CD4-positive, alpha-beta T cell treated with Interleukin-10 for 1 hour (primary cell): ENCODE data around the gene LNX1.

Source experiments
- DNase-seq: peaks from one replicate; pipeline ENCODE4 v3.0.0-alpha.2; 2020

LNX1 gene

DNA sequence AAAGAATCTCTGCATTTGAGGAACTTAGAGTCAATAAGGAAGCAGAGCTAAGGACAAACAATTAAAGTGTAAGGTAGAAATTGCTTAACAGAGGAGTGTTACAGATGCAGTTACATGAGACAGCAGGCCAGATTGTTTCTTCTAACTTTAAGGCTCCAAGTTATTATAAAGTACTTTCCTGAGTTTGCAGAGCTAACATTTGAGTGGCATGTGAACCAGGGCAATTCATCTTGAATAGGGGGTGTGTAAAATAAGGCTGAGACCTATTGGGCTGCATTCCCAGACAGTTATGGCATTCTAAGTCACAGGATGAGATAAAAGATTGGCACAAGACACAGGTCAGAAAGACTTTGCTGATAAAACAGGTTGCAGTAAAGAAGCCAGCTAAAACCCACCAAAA is 7.6 kb upstream of the LNX1 start:
- DNase-seq: no peak

DNA sequence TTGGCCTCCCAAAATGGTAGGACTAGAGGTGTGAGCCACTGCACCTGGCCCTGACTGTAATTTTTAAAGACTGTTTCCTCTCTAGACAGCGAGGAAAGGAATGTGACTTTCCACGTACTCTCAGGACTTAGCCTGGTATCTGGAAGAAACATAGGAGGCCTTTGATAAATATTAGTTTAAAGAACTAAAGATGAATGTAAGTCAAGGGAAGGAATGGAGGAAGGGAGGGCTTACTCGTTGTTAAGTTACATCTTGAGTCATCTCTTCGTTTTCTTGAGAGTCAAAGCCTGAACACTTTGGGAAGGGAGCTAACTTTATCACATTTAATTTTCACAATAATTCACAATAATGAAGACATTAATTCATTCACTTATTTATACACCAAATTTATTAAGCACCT is 7.2 kb upstream of the LNX1 start:
- no peak for DNase-seq

DNA sequence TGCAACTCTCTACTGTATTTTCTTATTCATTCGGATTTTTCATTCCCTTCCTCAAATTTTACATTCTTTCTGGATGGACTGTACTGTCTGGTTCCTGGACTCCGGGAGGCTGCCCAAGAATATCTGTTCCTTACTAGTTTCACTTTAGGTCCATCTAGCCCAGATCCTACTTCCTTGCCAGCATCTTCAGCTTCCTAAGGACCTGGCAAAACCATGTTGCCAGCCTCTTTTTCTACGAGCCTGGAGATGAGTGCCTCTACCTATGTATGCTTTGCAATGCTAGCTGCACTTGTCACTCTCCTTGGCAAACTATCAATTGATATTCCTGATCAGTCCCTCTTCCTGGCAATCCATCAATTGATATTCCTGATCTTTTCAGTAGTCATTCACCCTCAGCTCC is 5.6 kb upstream of the LNX1 start:
- no peak for DNase-seq

DNA sequence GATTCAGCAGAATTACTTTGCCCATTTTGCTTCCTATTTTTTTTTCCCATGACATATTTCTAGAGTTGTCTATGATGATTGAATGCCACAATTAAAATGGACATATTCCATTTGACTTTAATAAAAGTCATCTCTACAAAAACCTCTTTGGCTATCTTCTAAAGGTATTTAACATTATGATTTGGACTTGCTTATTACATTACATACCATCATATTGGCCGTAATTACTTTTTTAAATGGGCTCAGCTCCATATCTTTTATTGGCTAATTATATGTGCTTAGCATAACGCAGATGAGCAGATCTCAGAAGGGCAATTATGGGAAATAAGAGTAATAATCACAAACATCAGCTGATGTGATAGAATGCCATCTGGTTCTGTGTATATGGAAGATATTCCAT is 4.5 kb upstream of the LNX1 start:
- DNase-seq: no peak

- DNase-seq: no peak
Measured at GRCh38 chr4:53595204-53595603, 3.9 kb upstream of the LNX1 start.

GRCh38 chr4:53593765-53594164 is 2.5 kb upstream of the LNX1 start:
- DNase-seq: no peak

DNA sequence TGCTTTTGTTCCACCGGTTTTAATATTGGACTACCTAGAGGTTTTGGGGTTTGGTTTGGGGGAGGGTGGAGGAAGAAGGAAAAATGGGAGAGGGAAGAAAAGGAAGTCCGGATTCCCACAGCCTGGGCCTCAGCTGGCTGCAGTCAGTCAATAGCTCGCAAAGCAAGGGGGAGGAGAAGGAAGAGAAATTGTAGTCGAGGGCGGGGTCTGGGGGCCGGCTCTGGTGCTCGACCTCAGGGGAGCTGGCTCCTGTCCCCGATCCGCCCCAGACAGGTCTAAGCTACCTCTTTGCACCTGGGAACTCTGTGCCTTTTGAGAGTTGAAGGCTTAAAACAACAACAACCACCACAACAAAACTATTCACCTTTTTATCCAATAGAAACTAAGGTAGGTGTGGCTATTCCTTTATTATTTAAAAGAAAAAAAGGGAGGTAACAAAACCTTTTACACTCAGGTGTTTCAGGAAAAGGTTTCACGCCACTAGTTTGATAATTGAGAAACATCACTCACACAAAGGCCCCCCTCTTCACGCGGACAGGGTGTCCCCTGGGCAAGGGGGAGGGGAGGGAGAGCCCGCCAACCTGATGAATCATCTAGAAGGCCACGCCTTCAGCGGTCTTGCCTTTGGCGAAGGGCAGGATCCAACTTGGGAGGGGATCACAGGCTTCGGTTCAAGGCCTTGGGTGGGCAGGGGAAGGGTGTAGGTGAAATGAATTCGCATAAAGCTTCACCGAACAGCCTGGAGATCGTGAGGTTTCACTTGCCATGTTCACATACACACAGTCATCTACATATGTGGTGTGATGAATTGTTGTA is 1.6 kb upstream of the LNX1 start:
- no peak for DNase-seq

GRCh38 chr4:53592122-53592521 is 836 bp upstream of the LNX1 start:
- DNase-seq: no peak

DNA sequence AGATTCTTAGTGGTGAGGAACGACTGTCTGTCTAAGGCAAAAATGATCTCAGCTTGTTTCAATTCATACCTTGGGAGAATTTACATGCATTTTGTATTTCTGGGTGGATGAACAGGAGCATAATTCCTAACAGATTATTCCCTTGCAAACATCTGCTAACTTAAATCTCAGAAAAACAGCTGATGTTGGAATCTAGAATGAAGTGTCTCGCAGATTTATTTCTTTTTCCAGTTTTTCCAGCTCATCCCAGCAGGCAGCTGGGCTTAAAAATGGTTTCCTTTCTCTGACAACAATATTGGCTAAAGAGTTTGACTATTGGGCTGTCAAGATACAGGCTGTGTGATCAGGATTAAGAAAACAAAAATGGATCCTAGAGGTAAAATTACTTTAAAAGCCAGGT is 1.1 kb downstream of the LNX1 start:
- no peak for DNase-seq

DNA sequence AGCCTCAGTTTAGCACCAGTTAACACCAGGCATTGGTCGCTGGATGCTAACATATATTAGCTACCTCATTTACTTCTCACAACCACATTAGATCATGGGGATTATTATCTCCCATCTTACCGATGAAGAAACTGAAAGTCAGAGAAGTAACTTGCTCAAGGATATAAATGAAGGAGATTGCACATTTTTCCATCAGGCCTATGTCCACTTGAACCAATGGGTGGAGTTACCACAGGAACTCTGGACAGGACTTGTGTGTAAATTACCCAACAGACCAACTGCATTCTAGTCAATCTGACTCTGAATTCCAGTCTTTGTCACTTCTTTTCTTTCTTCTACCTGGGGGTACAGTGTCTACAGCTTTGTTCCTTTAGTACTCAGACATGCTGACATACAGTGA is 1.8 kb downstream of the LNX1 start:
- no peak for DNase-seq

DNA sequence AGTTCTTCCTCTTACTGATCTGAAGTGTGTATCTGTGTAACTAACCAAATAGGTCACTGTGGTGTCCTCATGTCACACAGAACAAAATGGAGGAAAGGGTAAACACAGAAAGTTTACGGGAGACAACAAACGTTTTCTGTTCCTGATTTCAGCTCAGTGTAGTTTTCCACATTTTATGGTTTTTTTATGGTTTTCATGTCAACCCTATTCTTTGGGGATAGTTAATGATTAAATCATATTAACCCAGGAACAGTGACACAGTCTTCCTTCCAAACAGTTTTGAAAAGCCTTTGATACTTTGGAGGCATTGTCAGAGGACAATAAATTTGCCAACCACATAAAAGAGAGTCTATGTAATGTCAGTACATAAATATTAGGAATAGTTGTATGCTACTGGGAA is 4.2 kb downstream of the LNX1 start:
- DNase-seq: no peak

DNA sequence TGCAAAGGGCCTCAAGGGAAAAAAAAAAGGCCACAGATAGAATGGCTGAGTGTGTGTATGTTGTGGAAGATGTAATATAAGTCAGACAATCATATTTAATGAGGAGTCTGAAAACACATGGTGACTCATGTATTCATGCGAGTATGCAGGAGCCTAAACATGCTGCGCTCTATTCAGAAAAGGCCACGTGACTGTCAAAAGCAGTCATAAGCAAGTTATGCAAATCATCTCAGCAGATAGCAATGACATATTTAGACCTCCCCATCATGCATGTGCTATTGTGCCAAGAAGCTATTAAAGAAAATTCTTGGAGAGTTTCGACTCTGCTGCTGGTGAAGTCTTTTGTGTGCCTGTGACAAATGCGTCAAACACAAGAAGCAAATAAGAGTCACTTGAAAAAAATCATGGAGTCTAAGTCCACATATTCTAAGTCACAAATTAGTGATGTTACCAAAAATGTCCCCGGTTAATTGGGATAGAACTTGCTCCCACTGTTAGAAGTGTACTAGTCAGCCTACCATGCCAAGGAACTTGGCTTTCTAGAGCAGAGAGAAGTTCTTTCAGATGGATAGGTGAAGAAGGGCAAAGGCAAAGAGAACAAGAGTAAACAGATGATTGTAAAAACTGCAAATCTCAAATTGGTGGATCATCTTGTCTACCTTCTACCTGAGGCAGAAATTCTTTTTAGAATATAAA is 5.0 kb downstream of the LNX1 start:
- DNase-seq: no peak

GRCh38 chr4:53584658-53585057 is 6.6 kb downstream of the LNX1 start:
- DNase-seq: no peak

DNA sequence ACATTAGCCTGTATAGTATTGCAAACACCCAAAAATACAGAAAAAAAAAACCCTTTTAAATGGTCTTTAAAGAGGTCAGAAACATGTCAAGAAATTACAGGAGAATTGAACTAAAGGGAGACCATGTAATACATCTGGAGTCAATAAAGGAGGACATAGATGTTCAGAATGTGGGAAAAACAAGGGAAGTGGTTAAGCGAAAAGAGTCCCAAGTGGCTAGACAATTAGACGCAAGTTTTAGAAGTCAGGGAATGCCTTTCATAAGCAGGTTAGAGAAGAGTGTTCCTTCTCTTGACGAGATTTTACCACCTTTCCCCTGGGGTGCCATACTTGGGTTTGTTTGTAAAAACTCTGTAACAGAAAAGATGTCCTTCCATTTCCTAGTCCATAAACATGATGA is 7.8 kb downstream of the LNX1 start:
- DNase-seq: no peak

DNA sequence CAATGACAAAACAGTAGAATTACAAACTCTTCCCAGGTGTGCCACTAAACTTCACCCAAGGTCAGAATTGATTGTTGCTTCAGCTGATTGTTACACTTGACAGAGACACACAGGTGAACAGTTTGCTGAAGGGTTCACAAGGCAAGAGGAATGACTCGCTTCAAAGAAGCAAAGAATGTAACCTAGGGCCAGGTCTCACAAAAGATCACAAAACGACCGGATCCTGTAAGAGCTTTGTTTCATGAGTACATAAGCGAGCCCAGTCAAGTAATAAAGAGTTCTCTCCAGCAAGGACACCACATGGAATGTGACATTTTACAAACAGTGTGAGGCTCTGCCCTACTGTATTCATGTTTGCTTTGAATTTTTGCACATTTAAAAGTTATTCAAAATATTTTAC is 9.1 kb downstream of the LNX1 start:
- no peak for DNase-seq

DNA sequence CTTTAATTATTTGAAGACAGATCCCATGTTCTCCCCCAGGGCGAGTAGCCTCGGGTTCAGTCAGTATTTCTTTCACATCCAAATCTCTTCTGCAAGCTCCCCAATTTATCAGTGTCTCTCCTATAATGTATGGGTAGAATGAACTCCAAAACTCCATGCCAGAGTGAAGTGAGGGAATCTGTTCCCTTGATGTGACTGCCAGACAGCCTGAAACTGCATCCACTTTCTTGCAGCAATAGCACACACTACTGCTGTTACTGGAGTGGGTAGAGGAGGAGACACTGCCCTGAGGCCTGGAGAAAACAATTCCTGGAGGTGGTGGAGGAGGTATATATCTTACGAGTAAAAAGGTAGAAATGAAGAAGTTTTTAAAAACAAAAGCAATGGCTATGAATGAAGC is 11.0 kb downstream of the LNX1 start:
- DNase-seq: no peak

DNA sequence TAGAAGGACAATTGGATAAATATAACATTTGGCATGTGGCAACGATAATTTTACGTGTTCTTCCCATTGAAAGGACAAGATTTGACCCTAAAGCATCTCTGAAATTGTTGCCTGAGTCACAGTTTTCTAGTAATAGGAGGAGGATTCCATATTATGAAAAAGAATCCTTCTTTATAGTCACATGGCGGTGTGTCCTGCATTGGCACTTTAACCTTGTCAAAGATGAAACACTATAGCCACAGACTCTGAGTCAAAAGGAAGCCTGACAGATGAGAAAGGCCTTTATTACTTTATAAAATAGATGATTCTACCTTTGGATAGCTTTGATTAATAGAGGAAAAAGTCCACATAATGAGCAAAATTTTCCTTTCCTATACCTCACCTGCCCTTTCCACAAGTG is 11.5 kb downstream of the LNX1 start:
- no peak for DNase-seq

DNA sequence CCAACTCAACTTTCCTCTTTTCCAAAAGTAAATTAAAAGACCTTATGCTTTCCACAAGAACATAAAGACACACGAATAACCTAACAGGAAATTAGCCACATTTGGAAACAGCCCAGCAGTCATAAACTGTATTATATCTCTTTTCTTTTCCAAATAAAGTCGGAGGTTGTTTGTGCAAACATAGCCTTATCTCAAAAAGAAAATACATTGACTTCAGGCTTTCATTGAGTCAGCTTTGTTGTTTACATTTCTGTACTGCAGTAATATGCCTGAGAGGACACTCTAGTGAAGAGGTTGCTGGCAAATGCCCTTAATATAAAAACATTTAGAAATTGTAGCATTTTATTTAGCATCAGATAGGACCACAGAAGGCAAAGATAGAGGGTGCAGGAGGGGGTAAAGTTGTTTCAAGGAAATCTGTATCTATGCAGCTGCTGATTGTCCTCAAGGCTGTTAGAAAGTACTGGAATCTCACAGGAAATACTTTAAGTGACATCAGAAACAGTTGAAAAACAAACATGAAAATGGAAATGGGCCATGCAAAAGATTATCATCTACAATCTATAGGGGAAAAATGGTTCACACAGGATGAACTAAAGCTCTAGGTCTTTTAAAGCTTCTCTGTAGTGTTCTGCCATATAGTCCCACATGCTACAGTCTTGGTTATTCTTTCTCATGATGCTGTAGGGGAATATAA is 14.5 kb downstream of the LNX1 start:
- no peak for DNase-seq

GRCh38 chr4:53576071-53576617 is 15.1 kb downstream of the LNX1 start:
- no peak for DNase-seq

GRCh38 chr4:53575552-53575951 is 15.7 kb downstream of the LNX1 start:
- DNase-seq: no peak

DNA sequence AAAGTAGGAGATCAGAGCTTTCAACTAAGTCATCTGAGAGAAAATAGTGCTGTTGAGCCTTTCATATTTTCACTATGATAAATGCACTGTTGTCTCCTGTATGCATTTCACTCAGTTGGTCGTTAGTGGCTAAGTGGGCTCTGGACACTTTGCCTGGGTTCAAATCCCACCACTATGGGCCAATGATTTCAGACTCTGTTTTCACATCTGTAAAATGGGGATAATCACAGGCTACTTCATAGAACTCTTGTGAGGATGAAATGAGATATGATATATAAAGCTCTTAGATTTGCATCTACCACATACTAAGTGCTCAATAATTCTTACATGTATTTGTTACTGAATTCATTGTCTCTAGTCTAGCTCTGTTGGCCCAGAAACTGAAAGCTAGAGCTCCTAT is 16.8 kb downstream of the LNX1 start:
- no peak for DNase-seq

GRCh38 chr4:53573696-53574095 is 17.6 kb downstream of the LNX1 start:
- no peak for DNase-seq

- no peak for DNase-seq
Measured at GRCh38 chr4:53572600-53572994, 18.7 kb downstream of the LNX1 start.
